SK-N-SH (cell line): ENCODE data around the gene SATL1. TPM values are rescaled to one million over a fixed set of nuclear protein-coding genes. Genes with fewer than 3 reads are reported as not detected.

Experiments
- CTCF ChIA-PET: fragments of 300-600, 350-600 bp; formaldehyde crosslinking; extraction: SDS; loops from one replicate; lab custom pipeline; 2021; lab: Yijun Ruan, JAX
- POLR2A ChIA-PET: fragments of 350-600 bp; sonication (Branson Sonifier 250); formaldehyde crosslinking; extraction: SDS; loops from one replicate; lab custom pipeline; 2020; ENCODE audit warnings: antibody characterized with exemption, inconsistent platforms; lab: Yijun Ruan, JAX
- DNase-seq: peaks from one replicate; pipeline ENCODE4 v3.0.0; 2012
- H2AFZ ChIP-seq: fragments of 200-600 bp; sonication (generic); 2 replicates; pipeline ENCODE4 v1.8.1; 2016; ENCODE audit warnings: antibody characterized with exemption, mild to moderate bottlenecking, low read depth
- H3F3A ChIP-seq: fragments of 200-600 bp; sonication (generic); replicated peaks from 2 replicates; pipeline ENCODE3; 2016; ENCODE audit warnings: antibody characterized with exemption, mild to moderate bottlenecking; ENCODE audit not compliant: insufficient read depth
- H3K27ac ChIP-seq, 2 experiments: fragments of 200-500 bp in 1 of 2; fragments of 200-600 bp in 1 of 2; sonication (Bioruptor generic) in 1 of 2; sonication (generic), shearing (Covaris generic) in 1 of 2; 2 replicates each; pipeline versions ENCODE4 v1.5.1 to v1.6.1; 2014 to 2016; ENCODE audit warnings: low read depth in 2 of 2, inconsistent platforms in 1 of 2, low read length in 1 of 2, mild to moderate bottlenecking in 1 of 2, mixed read lengths in 1 of 2
- H3K27me3 ChIP-seq: fragments of 200-600 bp; sonication (generic), shearing (Covaris generic); 2 replicates; pipeline ENCODE4 v1.6.1; 2016; ENCODE audit warnings: mixed run types; ENCODE audit not compliant: insufficient read depth
- H3K36me3 ChIP-seq, 2 experiments: fragments of 200-500 bp in 1 of 2; fragments of 200-600 bp in 1 of 2; sonication (Bioruptor generic) in 1 of 2; sonication (generic) in 1 of 2; replicated peaks in 1 of 2; 2 replicates each; pipeline versions ENCODE3 to v1.5.1; 2014 to 2016; ENCODE audit warnings: low read length in 1 of 2, mild to moderate bottlenecking in 1 of 2; ENCODE audit not compliant: insufficient read depth in 2 of 2, control insufficient read depth in 1 of 2
- H3K4me1 ChIP-seq, 2 experiments: fragments of 200-500 bp in 1 of 2; fragments of 200-600 bp in 1 of 2; sonication (Bioruptor generic) in 1 of 2; sonication (generic), shearing (Covaris generic) in 1 of 2; 2 replicates each; pipeline versions ENCODE4 v1.5.1 to v1.6.1; 2014 to 2016; ENCODE audit warnings: low read depth in 1 of 2, low read length in 1 of 2, mixed run types in 1 of 2; ENCODE audit not compliant: insufficient read depth in 2 of 2, control insufficient read depth in 1 of 2
- H3K4me2 ChIP-seq: fragments of 200-600 bp; sonication (generic), shearing (Covaris generic); 2 replicates; pipeline ENCODE4 v1.6.1; 2017; ENCODE audit warnings: mixed run types
- H3K4me3 ChIP-seq, 2 experiments: fragments of 200-500 bp in 1 of 2; fragments of 200-600 bp in 1 of 2; sonication (Bioruptor generic) in 1 of 2; sonication (generic), shearing (Covaris generic) in 1 of 2; 2 replicates each; pipeline versions ENCODE4 v1.5.1 to v1.8.1; 2014 to 2016; ENCODE audit warnings: low read depth in 2 of 2, inconsistent platforms in 1 of 2, low read length in 1 of 2, mild to moderate bottlenecking in 1 of 2, mixed read lengths in 1 of 2, moderate library complexity in 1 of 2
- H3K79me2 ChIP-seq: fragments of 200-600 bp; sonication (generic); 2 replicates; pipeline ENCODE4 v1.8.1; 2017; ENCODE audit warnings: mild to moderate bottlenecking; ENCODE audit not compliant: insufficient read depth
- H3K9ac ChIP-seq: fragments of 200-600 bp; sonication (generic); 2 replicates; pipeline ENCODE4 v1.6.1; 2017; ENCODE audit warnings: mixed run types
- H3K9me2 ChIP-seq: fragments of 200-600 bp; sonication (generic); 2 replicates; pipeline ENCODE4 v1.6.1; 2017; ENCODE audit warnings: mixed run types
- H3K9me3 ChIP-seq: fragments of 200-600 bp; sonication (generic); 2 replicates; pipeline ENCODE4 v1.6.1; 2017; ENCODE audit warnings: mixed run types, mild to moderate bottlenecking, moderate library complexity
- H4K20me1 ChIP-seq: fragments of 200-600 bp; sonication (generic); 2 replicates; pipeline ENCODE4 v1.6.1; 2017; ENCODE audit warnings: mild to moderate bottlenecking, mixed run types; ENCODE audit not compliant: insufficient read depth
- FOSL2 ChIP-seq: IDR thresholded peaks from 2 replicates; pipeline ENCODE4 v1.4.0; 2012; ENCODE audit warnings: low read depth, mild to moderate bottlenecking, moderate library complexity, borderline replicate concordance
- FOXJ3 ChIP-seq: sonication (generic); formaldehyde crosslinking; IDR thresholded peaks from 2 replicates; pipeline ENCODE4 v1.5.1; 2020; ENCODE audit warnings: mild to moderate bottlenecking, missing genetic modification reagents
- FOXM1 ChIP-seq: IDR thresholded peaks from 2 replicates; pipeline ENCODE4 v1.4.0; 2012; ENCODE audit warnings: low read depth, mild to moderate bottlenecking
- GABPA ChIP-seq: IDR thresholded peaks from 2 replicates; pipeline ENCODE4 v1.4.0; 2012; ENCODE audit warnings: low read depth, mild to moderate bottlenecking
- MEF2A ChIP-seq: IDR thresholded peaks from 2 replicates; pipeline ENCODE4 v1.4.0; 2012; ENCODE audit warnings: low read depth, borderline replicate concordance
- PBX3 ChIP-seq: IDR thresholded peaks from 2 replicates; pipeline ENCODE4; 2012
- RFX5 ChIP-seq: IDR thresholded peaks from 2 replicates; pipeline ENCODE4 v1.6.1; 2012; ENCODE audit warnings: mild to moderate bottlenecking, improper control_type of control experiment, low read length
- SMC3 ChIP-seq: IDR thresholded peaks from 2 replicates; pipeline ENCODE4 v1.6.1; 2012; ENCODE audit warnings: low read depth, low read length, improper control_type of control experiment
- TCF12 ChIP-seq: IDR thresholded peaks from 2 replicates; pipeline ENCODE4 v1.4.0; 2012
- USF1 ChIP-seq: IDR thresholded peaks from 2 replicates; pipeline ENCODE4 v1.4.0; 2012; ENCODE audit warnings: low read depth, borderline replicate concordance
- YY1 ChIP-seq: IDR thresholded peaks from 2 replicates; pipeline ENCODE4 v1.4.0; 2012; ENCODE audit warnings: low read depth, mild to moderate bottlenecking
- ZBTB33 ChIP-seq: IDR thresholded peaks from 2 replicates; pipeline ENCODE4 v1.4.0; 2012; ENCODE audit warnings: low read depth, borderline replicate concordance
- WGBS: methylation state at CpG from one replicate; pipeline ENCODE4 v1.1.6; 2017; ENCODE audit warnings: low lambda C conversion rate; 5-methylcytosine and 5-hydroxymethylcytosine counted together
- polyA plus RNA-seq, 3 experiments: library from polyadenylated mRNA; depleted of rRNA; stranded (reverse); fragments of >200 nt; gene quantifications; 2 replicates each; pipeline ENCODE4 v1.2.3, GENCODE V29; 2012
- TF ChIP-seq, protein P1 (sequence below): IDR thresholded peaks from 2 replicates; pipeline ENCODE4 v1.6.1; 2012; ENCODE audit warnings: mild to moderate bottlenecking, low read depth, low read length, moderate library complexity
- TF ChIP-seq, protein P2 (sequence below): fragments of 150-350 bp; IDR thresholded peaks from 2 replicates; pipeline ENCODE4 v1.6.1; 2017; ENCODE audit warnings: antibody characterized with exemption, low read length, low read depth, borderline replicate concordance

SATL1 gene
- polyA plus RNA-seq, 1 of the 3 experiments (the other 2 are of a cell fraction): not detected

DNA sequence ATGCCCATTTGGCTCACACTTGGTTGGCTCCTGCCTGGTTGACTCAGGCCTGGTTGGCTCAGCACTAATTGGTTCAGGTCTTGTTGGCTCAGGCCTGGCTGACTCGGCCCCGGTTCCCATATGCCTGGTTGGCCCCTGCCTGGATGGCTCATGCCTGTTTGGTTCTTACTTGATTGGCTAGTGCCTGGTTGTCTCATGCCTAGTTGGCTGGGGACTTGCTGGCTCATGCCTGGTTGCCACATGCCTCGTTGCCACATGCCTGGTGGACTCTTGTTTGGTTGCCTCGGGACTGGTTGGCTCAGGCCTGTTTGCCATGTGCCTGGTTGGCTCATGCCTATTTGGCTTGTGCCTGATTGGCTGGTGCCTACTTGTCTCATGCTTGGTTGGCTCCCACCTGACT is 136.2 kb downstream of the SATL1 start:
- H2AFZ ChIP-seq: no peak overlapping the region
- no peak overlapping the region for H3K4me2 ChIP-seq
- no peak for DNase-seq
- CTCF ChIA-PET: no interaction called here
- no peaks in the 10 kb centered on the region for H3K9me3 ChIP-seq
- H3K79me2 ChIP-seq: no peaks in the 10 kb centered on the region
- no peak overlapping the region for H3K4me3 ChIP-seq
- POLR2A ChIA-PET: no interaction called here
- no peaks in the 10 kb centered on the region for H3K36me3 ChIP-seq
- no peak overlapping the region for H3K27ac ChIP-seq
- H3K4me1 ChIP-seq: no peaks in the 10 kb centered on the region
- no peaks in the 10 kb centered on the region for H3K9me2 ChIP-seq
- H3K9ac ChIP-seq: no peak overlapping the region
- no peaks in the 10 kb centered on the region for H3F3A ChIP-seq
- 22% methylated on average over 3 of the region's 4 CpGs for WGBS
- TF ChIP-seq ZBTB33 (no peak), RFX5 (no peak)
- H3K27me3 ChIP-seq: 0 out of 2 replicates have a peak, but pooled peaks cover 5% of the 10 kb centered on the region
- H4K20me1 ChIP-seq: no peaks in the 10 kb centered on the region

- no peaks in the 10 kb centered on the region for H3K27me3 ChIP-seq
- ChIA-PET CTCF (no interaction called here), POLR2A (no interaction called here)
- H3K4me2 ChIP-seq: no peak overlapping the region
- peaks cover 6 to 19% of the 10 kb centered on the region in 2 experiments for H3K36me3 ChIP-seq
- TF ChIP-seq FOXM1 (no peak), YY1 (no peak), PBX3 (no peak), USF1 (no peak), FOSL2 (no peak), TCF12 (no peak), FOXJ3 (CRISPR knock-in tag) (no peak), MEF2A (no peak), GABPA (no peak), SMC3 (no peak), ZBTB33 (no peak), RFX5 (no peak)
- TF ChIP-seq, protein P1, sequence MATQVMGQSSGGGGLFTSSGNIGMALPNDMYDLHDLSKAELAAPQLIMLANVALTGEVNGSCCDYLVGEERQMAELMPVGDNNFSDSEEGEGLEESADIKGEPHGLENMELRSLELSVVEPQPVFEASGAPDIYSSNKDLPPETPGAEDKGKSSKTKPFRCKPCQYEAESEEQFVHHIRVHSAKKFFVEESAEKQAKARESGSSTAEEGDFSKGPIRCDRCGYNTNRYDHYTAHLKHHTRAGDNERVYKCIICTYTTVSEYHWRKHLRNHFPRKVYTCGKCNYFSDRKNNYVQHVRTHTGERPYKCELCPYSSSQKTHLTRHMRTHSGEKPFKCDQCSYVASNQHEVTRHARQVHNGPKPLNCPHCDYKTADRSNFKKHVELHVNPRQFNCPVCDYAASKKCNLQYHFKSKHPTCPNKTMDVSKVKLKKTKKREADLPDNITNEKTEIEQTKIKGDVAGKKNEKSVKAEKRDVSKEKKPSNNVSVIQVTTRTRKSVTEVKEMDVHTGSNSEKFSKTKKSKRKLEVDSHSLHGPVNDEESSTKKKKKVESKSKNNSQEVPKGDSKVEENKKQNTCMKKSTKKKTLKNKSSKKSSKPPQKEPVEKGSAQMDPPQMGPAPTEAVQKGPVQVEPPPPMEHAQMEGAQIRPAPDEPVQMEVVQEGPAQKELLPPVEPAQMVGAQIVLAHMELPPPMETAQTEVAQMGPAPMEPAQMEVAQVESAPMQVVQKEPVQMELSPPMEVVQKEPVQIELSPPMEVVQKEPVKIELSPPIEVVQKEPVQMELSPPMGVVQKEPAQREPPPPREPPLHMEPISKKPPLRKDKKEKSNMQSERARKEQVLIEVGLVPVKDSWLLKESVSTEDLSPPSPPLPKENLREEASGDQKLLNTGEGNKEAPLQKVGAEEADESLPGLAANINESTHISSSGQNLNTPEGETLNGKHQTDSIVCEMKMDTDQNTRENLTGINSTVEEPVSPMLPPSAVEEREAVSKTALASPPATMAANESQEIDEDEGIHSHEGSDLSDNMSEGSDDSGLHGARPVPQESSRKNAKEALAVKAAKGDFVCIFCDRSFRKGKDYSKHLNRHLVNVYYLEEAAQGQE: no peak
- TF ChIP-seq, protein P2, sequence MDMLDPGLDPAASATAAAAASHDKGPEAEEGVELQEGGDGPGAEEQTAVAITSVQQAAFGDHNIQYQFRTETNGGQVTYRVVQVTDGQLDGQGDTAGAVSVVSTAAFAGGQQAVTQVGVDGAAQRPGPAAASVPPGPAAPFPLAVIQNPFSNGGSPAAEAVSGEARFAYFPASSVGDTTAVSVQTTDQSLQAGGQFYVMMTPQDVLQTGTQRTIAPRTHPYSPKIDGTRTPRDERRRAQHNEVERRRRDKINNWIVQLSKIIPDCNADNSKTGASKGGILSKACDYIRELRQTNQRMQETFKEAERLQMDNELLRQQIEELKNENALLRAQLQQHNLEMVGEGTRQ: no peak
- no peak for DNase-seq
- no peaks in the 10 kb centered on the region for H3K4me1 ChIP-seq
- H3K27ac ChIP-seq: no peak overlapping the region
- H3K9me2 ChIP-seq: no peaks in the 10 kb centered on the region
- peaks cover 2% of the 10 kb centered on the region for H3F3A ChIP-seq
- no peaks in the 10 kb centered on the region for H3K9me3 ChIP-seq
- 91% methylated on average over 5 of the region's 5 CpGs for WGBS
- H2AFZ ChIP-seq: no peak overlapping the region
- no peak overlapping the region for H3K9ac ChIP-seq
- no peaks in the 10 kb centered on the region for H3K79me2 ChIP-seq
- H4K20me1 ChIP-seq: no peaks in the 10 kb centered on the region
- no peak overlapping the region for H3K4me3 ChIP-seq
Measured at GRCh38 chrX:85089321-85089840, 154.2 kb downstream of the SATL1 start.
